Measurements from ENCODE around the gene CD151. TPM values are rescaled to one million over a fixed set of nuclear protein-coding genes. Genes with fewer than 3 reads are reported as not detected.

The CD151 gene
- total RNA-seq, 1 donor from 2014 or later: 387 TPM

- Histone ChIP-seq H3K4me3 (no peak overlapping the region), H3K4me1 (no peaks in the 10 kb centered on the region), H3K27me3 (ENCODE audit: low read depth) (no peaks in the 10 kb centered on the region), H3K36me3 (peaks cover 42% of the 10 kb centered on the region), H3K27ac (no peak overlapping the region), H3K9me3 (no peaks in the 10 kb centered on the region)
- intact Hi-C loops (cut with DNase I): no loop called here
- TF ChIP-seq CTCF (IDR thresholded peaks at IDR 0.05): no peak
- no peak for DNase-seq
- ATAC-seq: no peak
Observed at GRCh38 chr11:882596-882995, 49.8 kb downstream of the CD151 start.

GRCh38 chr11:883527-883926, 50.8 kb downstream of the CD151 start:
- ATAC-seq: no peak
- H3K27me3 ChIP-seq (ENCODE audit: low read depth): no peaks in the 10 kb centered on the region
- no peak for DNase-seq
- H3K4me3 ChIP-seq: no peak overlapping the region
- TF ChIP-seq CTCF (IDR thresholded peaks at IDR 0.05): no peak
- no peak overlapping the region for H3K27ac ChIP-seq
- no peaks in the 10 kb centered on the region for H3K9me3 ChIP-seq
- peaks cover 46% of the 10 kb centered on the region for H3K36me3 ChIP-seq
- no peaks in the 10 kb centered on the region for H3K4me1 ChIP-seq
- intact Hi-C loops (cut with DNase I): no loop called here

GRCh38 chr11:884578-885070, 51.9 kb downstream of the CD151 start:
- no peak for DNase-seq
- H3K36me3 ChIP-seq: peaks cover 40% of the 10 kb centered on the region
- intact Hi-C loops (cut with DNase I): no loop called here

GRCh38 chr11:886568-886967, 53.8 kb downstream of the CD151 start:
- ATAC-seq (no peak), DNase-seq (no peak)
- no peaks in the 10 kb centered on the region for H3K9me3 ChIP-seq
- no peak overlapping the region for H3K4me3 ChIP-seq
- peaks cover 38% of the 10 kb centered on the region for H3K36me3 ChIP-seq
- no peak overlapping the region for H3K27ac ChIP-seq
- H3K4me1 ChIP-seq: no peaks in the 10 kb centered on the region
- no peak for TF ChIP-seq CTCF (IDR thresholded peaks at IDR 0.05)
- H3K27me3 ChIP-seq (ENCODE audit: low read depth): no peaks in the 10 kb centered on the region
- intact Hi-C loops (cut with DNase I): no loop called here

More at GRCh38 chr11:884578-885070, 51.9 kb downstream of the CD151 start:
- no peaks in the 10 kb centered on the region for H3K27me3 ChIP-seq (ENCODE audit: low read depth)
- H3K4me3 ChIP-seq: no peak overlapping the region
- ATAC-seq: no peak
- H3K27ac ChIP-seq: no peak overlapping the region
- no peaks in the 10 kb centered on the region for H3K4me1 ChIP-seq
- TF ChIP-seq CTCF (IDR thresholded peaks at IDR 0.05): no peak
- no peaks in the 10 kb centered on the region for H3K9me3 ChIP-seq

GRCh38 chr11:887589-887988, 54.8 kb downstream of the CD151 start:
- TF ChIP-seq CTCF (IDR thresholded peaks at IDR 0.05): no peak
- Histone ChIP-seq H3K36me3 (peaks cover 33% of the 10 kb centered on the region), H3K4me1 (no peaks in the 10 kb centered on the region), H3K27me3 (ENCODE audit: low read depth) (no peaks in the 10 kb centered on the region), H3K4me3 (no peak overlapping the region), H3K9me3 (no peaks in the 10 kb centered on the region), H3K27ac (no peak overlapping the region)
- intact Hi-C loops (cut with DNase I): no loop called here
- no peak for ATAC-seq
- DNase-seq: no peak

Other genes with a start within 250 kb of the CD151 start
- gene IRF7, start 217.0 kb upstream of the CD151 start, total RNA-seq: 84.8 TPM
- gene CDHR5, start 208.0 kb upstream of the CD151 start, total RNA-seq: not detected
- not detected for gene SCT, start 205.8 kb upstream of the CD151 start, total RNA-seq
- 1.3 TPM for gene DRD4, start 195.7 kb upstream of the CD151 start, total RNA-seq
- gene DEAF1, start 137.7 kb upstream of the CD151 start, total RNA-seq: 32.0 TPM
- gene TMEM80, start 137.1 kb upstream of the CD151 start, total RNA-seq: 33.9 TPM
- 156 TPM for gene EPS8L2, start 126.7 kb upstream of the CD151 start, total RNA-seq
- gene TALDO1, start 85.5 kb upstream of the CD151 start, total RNA-seq: 218 TPM
- gene GATD1, start 55.5 kb upstream of the CD151 start, total RNA-seq: 46.7 TPM
- not detected for gene CEND1, start 42.9 kb upstream of the CD151 start, total RNA-seq
- gene SLC25A22, start 34.7 kb upstream of the CD151 start, total RNA-seq: 18.2 TPM
- 12.6 TPM for gene PIDD1, start 27.7 kb upstream of the CD151 start, total RNA-seq
- gene RPLP2, start 23.0 kb upstream of the CD151 start, total RNA-seq: 1,518 TPM
- 137 TPM for gene PNPLA2, start 14.0 kb upstream of the CD151 start, total RNA-seq
- 43.6 TPM for gene CRACR2B, start 5.0 kb upstream of the CD151 start, total RNA-seq
- gene POLR2L, start 9.6 kb downstream of the CD151 start, total RNA-seq: 127 TPM
- gene TSPAN4, start 9.9 kb downstream of the CD151 start, total RNA-seq: 140 TPM
- 65.0 TPM for gene CHID1, start 77.9 kb downstream of the CD151 start, total RNA-seq
- 130 TPM for gene AP2A2, start 92.9 kb downstream of the CD151 start, total RNA-seq
- gene MUC6, start 203.8 kb downstream of the CD151 start, total RNA-seq: 0.09 TPM
- not detected for gene MUC2, start 241.9 kb downstream of the CD151 start, total RNA-seq

Measured in lower lobe of right lung (tissue), 2 donors.